Measurements from ENCODE around the gene MRTFA. TPM values are rescaled to one million over a fixed set of nuclear protein-coding genes. Genes with fewer than 3 reads are reported as not detected.

MRTFA gene
- total RNA-seq, 4 donors from 2014 or later: 36.3 to 98.2 (median 78.1) TPM

- Histone ChIP-seq H3K4me3 (no peak overlapping the region), H3K9me3 (no peaks in the 10 kb centered on the region), H3K27ac (no peak overlapping the region), H3K4me1 (peaks cover 0 to 12% (median 0%) of the 10 kb centered on the region in 4 donors), H3K27me3 (no peaks in the 10 kb centered on the region), H3K36me3 (no peaks in the 10 kb centered on the region)
- DNase-seq: no peak
- TF ChIP-seq CTCF (IDR thresholded peaks at IDR 0.05) (no peak), POLR2A (IDR thresholded peaks at IDR 0.05) (no peak)
These were observed 262.0 kb downstream of the MRTFA start for GRCh38 chr22:40374567-40374966.

GRCh38 chr22:40368836-40369235, 267.7 kb downstream of the MRTFA start:
- no peak for TF ChIP-seq CTCF (IDR thresholded peaks at IDR 0.05)
- TF ChIP-seq POLR2A (IDR thresholded peaks at IDR 0.05): no peak
- Histone ChIP-seq H3K27ac (no peak overlapping the region), H3K36me3 (peaks cover 0 to 30% (median 0%) of the 10 kb centered on the region in 3 donors), H3K4me3 (no peak overlapping the region), H3K4me1 (peaks cover 0 to 12% (median 0%) of the 10 kb centered on the region in 4 donors), H3K27me3 (no peaks in the 10 kb centered on the region), H3K9me3 (no peaks in the 10 kb centered on the region)
- DNase-seq: no peak

GRCh38 chr22:40368016-40368415, 268.5 kb downstream of the MRTFA start:
- Histone ChIP-seq H3K9me3 (no peaks in the 10 kb centered on the region), H3K4me3 (no peak overlapping the region), H3K4me1 (peaks cover 0 to 12% (median 0%) of the 10 kb centered on the region in 4 donors), H3K36me3 (peaks cover 0 to 37% (median 0%) of the 10 kb centered on the region in 3 donors), H3K27me3 (no peaks in the 10 kb centered on the region), H3K27ac (peak overlapping the region in 1 of 4 donors; percentile 12)
- no peak for DNase-seq
- TF ChIP-seq POLR2A (IDR thresholded peaks at IDR 0.05) (no peak), CTCF (IDR thresholded peaks at IDR 0.05) (no peak)

GRCh38 chr22:40367342-40367741, 269.2 kb downstream of the MRTFA start:
- DNase-seq: peak in 1 of 3 donors; percentile 54
- no peaks in the 10 kb centered on the region for H3K27me3 ChIP-seq
- peaks cover 0 to 8% (median 0%) of the 10 kb centered on the region in 4 donors for H3K4me1 ChIP-seq
- H3K27ac ChIP-seq: peak overlapping the region in 1 of 4 donors; percentile 12
- H3K9me3 ChIP-seq: no peaks in the 10 kb centered on the region
- no peak for TF ChIP-seq CTCF (IDR thresholded peaks at IDR 0.05)
- TF ChIP-seq POLR2A (IDR thresholded peaks at IDR 0.05): no peak
- peaks cover 0 to 43% (median 2%) of the 10 kb centered on the region in 3 donors for H3K36me3 ChIP-seq
- no peak overlapping the region for H3K4me3 ChIP-seq

- H3K4me1 ChIP-seq: no peaks in the 10 kb centered on the region
- H3K36me3 ChIP-seq: peaks cover 0 to 56% (median 3%) of the 10 kb centered on the region in 3 donors
- TF ChIP-seq CTCF (IDR thresholded peaks at IDR 0.05): no peak
- TF ChIP-seq POLR2A (IDR thresholded peaks at IDR 0.05): no peak
- H3K9me3 ChIP-seq: no peaks in the 10 kb centered on the region
- no peaks in the 10 kb centered on the region for H3K27me3 ChIP-seq
- H3K27ac ChIP-seq: no peak overlapping the region
- no peak overlapping the region for H3K4me3 ChIP-seq
- no peak for DNase-seq
These were observed 270.5 kb downstream of the MRTFA start for GRCh38 chr22:40366068-40366467.

- Histone ChIP-seq H3K4me1 (no peaks in the 10 kb centered on the region), H3K36me3 (peaks cover 3 to 73% (median 4%) of the 10 kb centered on the region in 3 donors), H3K27ac (no peak overlapping the region), H3K4me3 (no peak overlapping the region), H3K9me3 (no peaks in the 10 kb centered on the region), H3K27me3 (no peaks in the 10 kb centered on the region)
- DNase-seq: no peak
- TF ChIP-seq CTCF (IDR thresholded peaks at IDR 0.05) (no peak), POLR2A (IDR thresholded peaks at IDR 0.05) (no peak)
These were observed 272.1 kb downstream of the MRTFA start for GRCh38 chr22:40364431-40364830.
